A549 (cell line): ENCODE measurements around the gene HASPIN. TPM values are rescaled to one million over a fixed set of nuclear protein-coding genes. Genes with fewer than 3 reads are reported as not detected.

Experiments
- ATAC-seq, 2 experiments: fragments of 200-7000 bp in 1 of 2; fragments of >200 bp in 1 of 2; cut with Nextera tagmentation in 1 of 2; cut with Tn5 transposase in 1 of 2; 3 replicates each; pipeline versions ENCODE4 v1.8.0 to v1.9.1; 2018 to 2020; ENCODE audit warnings: mild to moderate bottlenecking in 1 of 2, moderate library complexity in 1 of 2
- CTCF ChIA-PET: fragments of 300-600 bp; sonication (Branson Sonifier 250); formaldehyde crosslinking; extraction: SDS; loops from one replicate; lab custom pipeline; 2021; ENCODE audit warnings: antibody characterized with exemption, inconsistent platforms; lab: Yijun Ruan, JAX
- POLR2A ChIA-PET: fragments of 350-600 bp; formaldehyde crosslinking; extraction: SDS; loops from one replicate; lab custom pipeline; 2021; ENCODE audit warnings: antibody characterized with exemption, inconsistent platforms; lab: Yijun Ruan, JAX
- DNase-seq, 2 experiments: peaks; one replicate each; pipeline versions ENCODE4 v3.0.0 to v3.0.0-alpha.2; 2011 to 2016; ENCODE audit warnings: low read depth in 1 of 2, low spot score in 1 of 2
- FAIRE-seq: peaks from 2 replicates; lab custom pipeline; 2011; peaks lifted over from hg19 to GRCh38; lab: Jason Lieb, UNC
- H3K27ac ChIP-seq, 2 experiments: fragments of >200 bp; sonication (Bioruptor Twin); formaldehyde crosslinking; 3 replicates each; pipeline ENCODE4 v1.5.1; 2016 to 2017
- H3K4me1 ChIP-seq: fragments of >200 bp; sonication (Bioruptor Twin); formaldehyde crosslinking; 3 replicates; pipeline ENCODE4 v1.6.1; 2016
- H3K4me2 ChIP-seq: fragments of >200 bp; sonication (Bioruptor Twin); formaldehyde crosslinking; 3 replicates; pipeline ENCODE4 v1.6.1; 2016
- H3K4me3 ChIP-seq: fragments of >200 bp; sonication (Bioruptor Twin); formaldehyde crosslinking; 3 replicates; pipeline ENCODE4 v1.5.1; 2016
- H3K9me3 ChIP-seq: fragments of >200 bp; sonication (Bioruptor Twin); formaldehyde crosslinking; 3 replicates; pipeline ENCODE4 v1.6.1; 2016
- CBX2 ChIP-seq: fragments of 200-600 bp; sonication (generic); IDR thresholded peaks from 2 replicates; pipeline ENCODE4 v1.6.1; 2016; ENCODE audit warnings: low read depth, mild to moderate bottlenecking, borderline replicate concordance
- CBX8 ChIP-seq: fragments of 200-600 bp; sonication (generic); IDR thresholded peaks from 2 replicates; pipeline ENCODE4 v1.6.1; 2016
- EHF ChIP-seq: fragments of 250-450 bp; sonication (Bioruptor Pico); IDR thresholded peaks from 2 replicates; pipeline ENCODE4 v1.5.0; 2020; ENCODE audit warnings: mild to moderate bottlenecking
- ESRRA ChIP-seq: fragments of 150-350 bp; IDR thresholded peaks from 2 replicates; pipeline ENCODE4 v1.6.1; 2014; ENCODE audit warnings: mild to moderate bottlenecking, low read length, borderline replicate concordance
- FOSB ChIP-seq: fragments of 250-450 bp; sonication (Bioruptor Pico); IDR thresholded peaks from 2 replicates; pipeline ENCODE4 v1.5.0; 2020; ENCODE audit warnings: mild to moderate bottlenecking, moderate library complexity
- GATA3 ChIP-seq: IDR thresholded peaks from 2 replicates; pipeline ENCODE4 v1.6.1; 2012; ENCODE audit warnings: borderline replicate concordance
- HDAC2 ChIP-seq: fragments of 200-600 bp; sonication (generic); IDR thresholded peaks from 2 replicates; pipeline ENCODE4 v1.6.1; 2016
- HOXA7 ChIP-seq: fragments of 250-450 bp; sonication (Bioruptor Pico); IDR thresholded peaks from 2 replicates; pipeline ENCODE4 v1.5.0; 2020; ENCODE audit warnings: mild to moderate bottlenecking, moderate library complexity
- KDM5A ChIP-seq: fragments of 200-600 bp; sonication (generic); IDR thresholded peaks from 2 replicates; pipeline ENCODE4 v1.6.1; 2016; ENCODE audit warnings: antibody characterized with exemption, mild to moderate bottlenecking
- PHF8 ChIP-seq: fragments of 200-600 bp; sonication (generic); IDR thresholded peaks from 2 replicates; pipeline ENCODE4 v1.6.1; 2016; ENCODE audit warnings: low read depth, mild to moderate bottlenecking, antibody characterized with exemption, moderate library complexity, borderline replicate concordance
- POLR2AphosphoS2 ChIP-seq: conservative IDR thresholded peaks from 2 replicates; pipeline ENCODE4 v1.6.1; 2012; ENCODE audit warnings: low read length, improper control_type of control experiment, inconsistent platforms
- RAD21 ChIP-seq, 2 experiments: fragments of >200 bp in 1 of 2; sonication (Bioruptor Twin) in 1 of 2; formaldehyde crosslinking in 1 of 2; IDR thresholded peaks in 1 of 2; conservative IDR thresholded peaks in 1 of 2; 2 replicates in 1 of 2; 3 replicates in 1 of 2; pipeline ENCODE4 v1.6.1; 2012 to 2018; ENCODE audit warnings: inconsistent platforms in 1 of 2
- ZC3H11A ChIP-seq: fragments of 450-650 bp; IDR thresholded peaks from 2 replicates; pipeline ENCODE4 v1.6.1; 2014; ENCODE audit warnings: antibody characterized with exemption, mild to moderate bottlenecking
- WGBS: methylation state at CpG from one replicate; pipeline ENCODE4 v1.1.6; 2017; ENCODE audit errors: missing lambda C conversion rate; 5-methylcytosine and 5-hydroxymethylcytosine counted together
- polyA plus RNA-seq, 4 experiments: library from polyadenylated mRNA; depleted of rRNA in 3 of 4; stranded (reverse); fragments of >200 nt; fragmentation: RNase III in 1 of 4; extraction: RNeasy Plus Mini Kit Qiagen cat#74134 plus additional on column Dnase treatment in 1 of 4; gene quantifications; 2 replicates in 3 of 4; 3 replicates in 1 of 4; pipeline ENCODE4 v1.2.3, GENCODE V29; 2011 to 2017
- TF ChIP-seq, protein P1 (sequence below): fragments of 200-600 bp; sonication (generic); IDR thresholded peaks from 2 replicates; pipeline ENCODE4 v1.6.1; 2016; ENCODE audit warnings: antibody characterized with exemption, mild to moderate bottlenecking, moderate library complexity
- TF ChIP-seq, protein P2 (sequence below): fragments of >200 bp; sonication (Bioruptor Twin); formaldehyde crosslinking; IDR thresholded peaks from 3 replicates; pipeline ENCODE4 v1.5.1; 2016
- TF ChIP-seq, protein P3 (sequence below): IDR thresholded peaks from 2 replicates; pipeline ENCODE4 v1.6.1; 2012
- TF ChIP-seq, protein P4 (sequence below): IDR thresholded peaks from 2 replicates; pipeline ENCODE4 v1.6.1; 2012

HASPIN gene
- polyA plus RNA-seq, 2 of the 4 experiments (the other 2 are of a cell fraction) = 8.7 to 11.5 TPM

DNA sequence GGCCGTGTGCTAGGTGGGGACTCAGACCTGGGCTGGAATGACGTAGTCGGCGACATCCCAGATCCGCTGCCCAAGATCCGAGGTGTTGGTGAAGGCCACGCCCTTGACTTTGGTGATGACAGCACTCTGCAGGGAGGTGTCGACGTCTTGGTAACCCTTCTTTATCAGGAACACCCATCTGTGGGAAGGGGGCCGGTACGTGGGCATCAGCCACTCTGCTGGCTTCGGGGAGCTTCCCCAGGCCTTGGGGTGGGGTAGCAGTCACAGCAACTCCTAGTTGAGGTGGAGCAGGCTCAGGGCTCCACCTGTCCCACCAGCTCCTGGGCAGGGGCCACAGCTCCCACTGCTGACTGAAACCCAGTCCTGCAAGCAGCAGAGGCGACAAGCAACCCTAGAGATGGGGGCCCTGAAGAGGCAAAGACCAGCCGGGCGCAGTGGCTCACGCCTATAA lies 32.1 kb upstream of the HASPIN start (continued):
- TF ChIP-seq, protein P1, sequence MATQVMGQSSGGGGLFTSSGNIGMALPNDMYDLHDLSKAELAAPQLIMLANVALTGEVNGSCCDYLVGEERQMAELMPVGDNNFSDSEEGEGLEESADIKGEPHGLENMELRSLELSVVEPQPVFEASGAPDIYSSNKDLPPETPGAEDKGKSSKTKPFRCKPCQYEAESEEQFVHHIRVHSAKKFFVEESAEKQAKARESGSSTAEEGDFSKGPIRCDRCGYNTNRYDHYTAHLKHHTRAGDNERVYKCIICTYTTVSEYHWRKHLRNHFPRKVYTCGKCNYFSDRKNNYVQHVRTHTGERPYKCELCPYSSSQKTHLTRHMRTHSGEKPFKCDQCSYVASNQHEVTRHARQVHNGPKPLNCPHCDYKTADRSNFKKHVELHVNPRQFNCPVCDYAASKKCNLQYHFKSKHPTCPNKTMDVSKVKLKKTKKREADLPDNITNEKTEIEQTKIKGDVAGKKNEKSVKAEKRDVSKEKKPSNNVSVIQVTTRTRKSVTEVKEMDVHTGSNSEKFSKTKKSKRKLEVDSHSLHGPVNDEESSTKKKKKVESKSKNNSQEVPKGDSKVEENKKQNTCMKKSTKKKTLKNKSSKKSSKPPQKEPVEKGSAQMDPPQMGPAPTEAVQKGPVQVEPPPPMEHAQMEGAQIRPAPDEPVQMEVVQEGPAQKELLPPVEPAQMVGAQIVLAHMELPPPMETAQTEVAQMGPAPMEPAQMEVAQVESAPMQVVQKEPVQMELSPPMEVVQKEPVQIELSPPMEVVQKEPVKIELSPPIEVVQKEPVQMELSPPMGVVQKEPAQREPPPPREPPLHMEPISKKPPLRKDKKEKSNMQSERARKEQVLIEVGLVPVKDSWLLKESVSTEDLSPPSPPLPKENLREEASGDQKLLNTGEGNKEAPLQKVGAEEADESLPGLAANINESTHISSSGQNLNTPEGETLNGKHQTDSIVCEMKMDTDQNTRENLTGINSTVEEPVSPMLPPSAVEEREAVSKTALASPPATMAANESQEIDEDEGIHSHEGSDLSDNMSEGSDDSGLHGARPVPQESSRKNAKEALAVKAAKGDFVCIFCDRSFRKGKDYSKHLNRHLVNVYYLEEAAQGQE = no peak
- no peak for TF ChIP-seq PHF8
- TF ChIP-seq HDAC2 = no peak
- TF ChIP-seq, protein P2, sequence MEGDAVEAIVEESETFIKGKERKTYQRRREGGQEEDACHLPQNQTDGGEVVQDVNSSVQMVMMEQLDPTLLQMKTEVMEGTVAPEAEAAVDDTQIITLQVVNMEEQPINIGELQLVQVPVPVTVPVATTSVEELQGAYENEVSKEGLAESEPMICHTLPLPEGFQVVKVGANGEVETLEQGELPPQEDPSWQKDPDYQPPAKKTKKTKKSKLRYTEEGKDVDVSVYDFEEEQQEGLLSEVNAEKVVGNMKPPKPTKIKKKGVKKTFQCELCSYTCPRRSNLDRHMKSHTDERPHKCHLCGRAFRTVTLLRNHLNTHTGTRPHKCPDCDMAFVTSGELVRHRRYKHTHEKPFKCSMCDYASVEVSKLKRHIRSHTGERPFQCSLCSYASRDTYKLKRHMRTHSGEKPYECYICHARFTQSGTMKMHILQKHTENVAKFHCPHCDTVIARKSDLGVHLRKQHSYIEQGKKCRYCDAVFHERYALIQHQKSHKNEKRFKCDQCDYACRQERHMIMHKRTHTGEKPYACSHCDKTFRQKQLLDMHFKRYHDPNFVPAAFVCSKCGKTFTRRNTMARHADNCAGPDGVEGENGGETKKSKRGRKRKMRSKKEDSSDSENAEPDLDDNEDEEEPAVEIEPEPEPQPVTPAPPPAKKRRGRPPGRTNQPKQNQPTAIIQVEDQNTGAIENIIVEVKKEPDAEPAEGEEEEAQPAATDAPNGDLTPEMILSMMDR = no peak
- TF ChIP-seq CBX8 = no peak
- no peak for TF ChIP-seq CBX2
- TF ChIP-seq POLR2AphosphoS2 = no peak
- TF ChIP-seq EHF (CRISPR knock-in tag) = no peak

DNA sequence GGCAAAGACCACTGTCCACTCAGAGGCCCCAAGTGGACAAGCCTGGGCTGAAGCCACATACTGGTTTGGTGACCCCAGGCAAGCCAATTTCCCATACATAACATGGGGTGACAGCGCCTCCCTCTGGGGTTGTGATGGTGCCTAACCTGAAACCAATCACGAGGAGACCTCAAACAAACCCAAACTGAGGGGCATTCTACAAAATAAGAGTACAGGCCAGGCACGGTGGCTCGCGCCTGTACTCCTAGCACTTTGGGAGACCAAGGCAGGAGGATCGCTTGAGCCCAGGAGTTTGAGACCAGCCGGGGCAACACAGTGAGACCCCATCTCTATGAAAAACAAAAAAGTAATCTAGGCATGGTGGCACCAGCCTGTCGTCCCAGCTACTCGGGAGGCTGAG lies 31.4 kb upstream of the HASPIN start:
- H3K4me1 ChIP-seq = peaks cover 8% of the 10 kb centered on the region; the same call in 2 of the 3 replicates
- FAIRE-seq (no peak), ATAC-seq (no peak), DNase-seq (no peak)
- ChIA-PET CTCF (interaction anchor here (0.9 to 1.0 kb wide), 3 partner anchors 10 to 45 kb away, joined by 3 to 6 read pairs (median 4); no protein-coding TSS in a partner anchor), POLR2A (no interaction called here)
- 91% methylated on average over 9 of the region's 9 CpGs for WGBS
- H3K27ac ChIP-seq = no peak overlapping the region
- H3K4me2 ChIP-seq = no peak overlapping the region
- TF ChIP-seq FOSB = no peak
- TF ChIP-seq RAD21 (conservative IDR thresholded peaks at IDR 0.05 in 1 of 2, IDR thresholded peaks at IDR 0.05 in 1 of 2) = 0 out of 5 replicates have a peak, but pooled peaks of 1 of the 2 experiments have one; percentile 20
- H3K4me3 ChIP-seq = no peak overlapping the region
- no peaks in the 10 kb centered on the region; the same call in 2 of the 3 replicates for H3K9me3 ChIP-seq

DNA sequence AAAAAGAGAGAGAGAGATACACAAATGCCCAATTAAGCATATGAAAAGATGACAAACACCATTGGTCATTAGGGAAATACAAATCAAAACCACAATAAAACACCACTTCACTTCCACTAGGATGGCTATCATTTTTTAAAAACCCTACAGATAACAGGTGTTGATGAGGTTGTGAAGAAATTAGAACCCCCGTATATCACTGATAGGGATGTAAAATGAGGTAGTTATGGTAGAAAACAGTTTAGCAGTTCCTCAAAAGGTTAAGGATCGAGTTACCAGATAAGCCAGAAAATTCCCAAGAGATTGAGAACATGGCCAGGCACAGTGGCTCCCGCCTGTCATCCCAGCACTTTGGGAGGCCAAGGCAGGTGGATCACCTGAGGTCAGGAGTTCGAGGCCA lies 30.6 kb upstream of the HASPIN start:
- Histone ChIP-seq H3K4me1 (peaks cover 8% of the 10 kb centered on the region; the same call in 2 of the 3 replicates), H3K9me3 (peaks cover 8% of the 10 kb centered on the region), H3K27ac (no peak overlapping the region), H3K4me3 (no peak overlapping the region), H3K4me2 (no peak overlapping the region)
- DNase-seq (no peak), ATAC-seq (no peak), FAIRE-seq (no peak)
- ChIA-PET CTCF (interaction anchor here (0.8 kb wide), 1 partner anchor 11 kb away, joined by 3 read pairs; no protein-coding TSS in a partner anchor), POLR2A (interaction anchor here (0.6 kb wide), 1 partner anchor 1093 kb away, joined by 7 read pairs; no protein-coding TSS in a partner anchor)
- WGBS = 81% methylated on average over 4 of the region's 4 CpGs
- TF ChIP-seq KDM5A = no peak
- TF ChIP-seq GATA3 = no peak
- TF ChIP-seq, protein P3, sequence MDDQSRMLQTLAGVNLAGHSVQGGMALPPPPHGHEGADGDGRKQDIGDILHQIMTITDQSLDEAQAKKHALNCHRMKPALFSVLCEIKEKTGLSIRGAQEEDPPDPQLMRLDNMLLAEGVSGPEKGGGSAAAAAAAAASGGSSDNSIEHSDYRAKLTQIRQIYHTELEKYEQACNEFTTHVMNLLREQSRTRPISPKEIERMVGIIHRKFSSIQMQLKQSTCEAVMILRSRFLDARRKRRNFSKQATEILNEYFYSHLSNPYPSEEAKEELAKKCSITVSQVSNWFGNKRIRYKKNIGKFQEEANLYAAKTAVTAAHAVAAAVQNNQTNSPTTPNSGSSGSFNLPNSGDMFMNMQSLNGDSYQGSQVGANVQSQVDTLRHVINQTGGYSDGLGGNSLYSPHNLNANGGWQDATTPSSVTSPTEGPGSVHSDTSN = no peak
- TF ChIP-seq, protein P4, sequence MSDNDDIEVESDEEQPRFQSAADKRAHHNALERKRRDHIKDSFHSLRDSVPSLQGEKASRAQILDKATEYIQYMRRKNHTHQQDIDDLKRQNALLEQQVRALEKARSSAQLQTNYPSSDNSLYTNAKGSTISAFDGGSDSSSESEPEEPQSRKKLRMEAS = no peak
- no peak for TF ChIP-seq ZC3H11A
- no peak for TF ChIP-seq ESRRA
- TF ChIP-seq HOXA7 (CRISPR knock-in tag) = no peak
